ENCODE results near the gene PCGF2. TPM values are rescaled to one million over a fixed set of nuclear protein-coding genes. Genes with fewer than 3 reads are reported as not detected.

PCGF2 gene
- total and polyA plus RNA-seq, 10 of the 15 experiments (the other 5 are each of a cell fraction or from before 2014, with no cell fraction given), result 2.7 to 35.6 (median 7.2) TPM

GRCh38 chr17:38728290-38728831, 19.8 kb downstream of the PCGF2 start (continued):
- TF ChIP-seq ZNF622 (IDR thresholded peaks at IDR 0.05), result no peak
- TF ChIP-seq RCOR1 (conservative IDR thresholded peaks at IDR 0.05; ENCODE audit: low read depth, low read length), result no peak
- no peak for TF ChIP-seq ZSCAN29 (IDR thresholded peaks at IDR 0.05)
- no peak for TF ChIP-seq WRNIP1 (IDR thresholded peaks at IDR 0.05; ENCODE audit: borderline replicate concordance, low read depth, low read length)
- TF ChIP-seq TAF1 (IDR thresholded peaks at IDR 0.05; ENCODE audit: borderline replicate concordance, low read depth, low read length), result no peak
- TF ChIP-seq, protein P1, sequence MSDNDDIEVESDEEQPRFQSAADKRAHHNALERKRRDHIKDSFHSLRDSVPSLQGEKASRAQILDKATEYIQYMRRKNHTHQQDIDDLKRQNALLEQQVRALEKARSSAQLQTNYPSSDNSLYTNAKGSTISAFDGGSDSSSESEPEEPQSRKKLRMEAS (IDR thresholded peaks at IDR 0.05; ENCODE audit: low read depth, low read length), result peak; percentile 56; the same call in 1 of the 2 replicates
- TF ChIP-seq IRF3 (IDR thresholded peaks at IDR 0.05), result no peak
- TF ChIP-seq EGR1 (IDR thresholded peaks at IDR 0.05; ENCODE audit: borderline replicate concordance in 1 of 2, low read depth in 2 of 2, low read length in 2 of 2), result peak in 1 of 2 experiments; percentile 81; a peak in 2 of 3 replicates
- TF ChIP-seq NR2F1 (conservative IDR thresholded peaks at IDR 0.05), result no peak
- TF ChIP-seq, protein P2, sequence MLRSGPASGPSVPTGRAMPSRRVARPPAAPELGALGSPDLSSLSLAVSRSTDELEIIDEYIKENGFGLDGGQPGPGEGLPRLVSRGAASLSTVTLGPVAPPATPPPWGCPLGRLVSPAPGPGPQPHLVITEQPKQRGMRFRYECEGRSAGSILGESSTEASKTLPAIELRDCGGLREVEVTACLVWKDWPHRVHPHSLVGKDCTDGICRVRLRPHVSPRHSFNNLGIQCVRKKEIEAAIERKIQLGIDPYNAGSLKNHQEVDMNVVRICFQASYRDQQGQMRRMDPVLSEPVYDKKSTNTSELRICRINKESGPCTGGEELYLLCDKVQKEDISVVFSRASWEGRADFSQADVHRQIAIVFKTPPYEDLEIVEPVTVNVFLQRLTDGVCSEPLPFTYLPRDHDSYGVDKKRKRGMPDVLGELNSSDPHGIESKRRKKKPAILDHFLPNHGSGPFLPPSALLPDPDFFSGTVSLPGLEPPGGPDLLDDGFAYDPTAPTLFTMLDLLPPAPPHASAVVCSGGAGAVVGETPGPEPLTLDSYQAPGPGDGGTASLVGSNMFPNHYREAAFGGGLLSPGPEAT (IDR thresholded peaks at IDR 0.05; ENCODE audit: low read depth), result no peak
- TF ChIP-seq, protein P3, sequence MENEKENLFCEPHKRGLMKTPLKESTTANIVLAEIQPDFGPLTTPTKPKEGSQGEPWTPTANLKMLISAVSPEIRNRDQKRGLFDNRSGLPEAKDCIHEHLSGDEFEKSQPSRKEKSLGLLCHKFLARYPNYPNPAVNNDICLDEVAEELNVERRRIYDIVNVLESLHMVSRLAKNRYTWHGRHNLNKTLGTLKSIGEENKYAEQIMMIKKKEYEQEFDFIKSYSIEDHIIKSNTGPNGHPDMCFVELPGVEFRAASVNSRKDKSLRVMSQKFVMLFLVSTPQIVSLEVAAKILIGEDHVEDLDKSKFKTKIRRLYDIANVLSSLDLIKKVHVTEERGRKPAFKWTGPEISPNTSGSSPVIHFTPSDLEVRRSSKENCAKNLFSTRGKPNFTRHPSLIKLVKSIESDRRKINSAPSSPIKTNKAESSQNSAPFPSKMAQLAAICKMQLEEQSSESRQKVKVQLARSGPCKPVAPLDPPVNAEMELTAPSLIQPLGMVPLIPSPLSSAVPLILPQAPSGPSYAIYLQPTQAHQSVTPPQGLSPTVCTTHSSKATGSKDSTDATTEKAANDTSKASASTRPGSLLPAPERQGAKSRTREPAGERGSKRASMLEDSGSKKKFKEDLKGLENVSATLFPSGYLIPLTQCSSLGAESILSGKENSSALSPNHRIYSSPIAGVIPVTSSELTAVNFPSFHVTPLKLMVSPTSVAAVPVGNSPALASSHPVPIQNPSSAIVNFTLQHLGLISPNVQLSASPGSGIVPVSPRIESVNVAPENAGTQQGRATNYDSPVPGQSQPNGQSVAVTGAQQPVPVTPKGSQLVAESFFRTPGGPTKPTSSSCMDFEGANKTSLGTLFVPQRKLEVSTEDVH (IDR thresholded peaks at IDR 0.05; ENCODE audit: low read depth, partially characterized antibody), result no peak
- TF ChIP-seq MYB (IDR thresholded peaks at IDR 0.05; ENCODE audit: borderline replicate concordance, low read depth, low read length), result no peak
- TF ChIP-seq, protein P4, sequence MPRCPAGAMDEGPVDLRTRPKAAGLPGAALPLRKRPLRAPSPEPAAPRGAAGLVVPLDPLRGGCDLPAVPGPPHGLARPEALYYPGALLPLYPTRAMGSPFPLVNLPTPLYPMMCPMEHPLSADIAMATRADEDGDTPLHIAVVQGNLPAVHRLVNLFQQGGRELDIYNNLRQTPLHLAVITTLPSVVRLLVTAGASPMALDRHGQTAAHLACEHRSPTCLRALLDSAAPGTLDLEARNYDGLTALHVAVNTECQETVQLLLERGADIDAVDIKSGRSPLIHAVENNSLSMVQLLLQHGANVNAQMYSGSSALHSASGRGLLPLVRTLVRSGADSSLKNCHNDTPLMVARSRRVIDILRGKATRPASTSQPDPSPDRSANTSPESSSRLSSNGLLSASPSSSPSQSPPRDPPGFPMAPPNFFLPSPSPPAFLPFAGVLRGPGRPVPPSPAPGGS (IDR thresholded peaks at IDR 0.05; ENCODE audit: borderline replicate concordance, insufficient read depth, low read depth, low read length, poor library complexity, severe bottlenecking), result peak; percentile 34
- TF ChIP-seq EED (IDR thresholded peaks at IDR 0.05; ENCODE audit: low read depth), result peak; percentile 65; the same call in 1 of the 2 replicates
- no peak for TF ChIP-seq RAD51 (IDR thresholded peaks at IDR 0.05)
- TF ChIP-seq RFX5 (IDR thresholded peaks at IDR 0.05; ENCODE audit: low read depth, low read length), result no peak
- no peak for TF ChIP-seq RAD21 (IDR thresholded peaks at IDR 0.05; ENCODE audit: insufficient read depth, low read depth, low read length)
- no peak for TF ChIP-seq ZNF207 (IDR thresholded peaks at IDR 0.05; ENCODE audit: borderline replicate concordance)
- no peak for TF ChIP-seq CBX5 (IDR thresholded peaks at IDR 0.05; ENCODE audit: low read depth)
- no peak for TF ChIP-seq HDAC2 (IDR thresholded peaks at IDR 0.05)
- TF ChIP-seq IRF5 (IDR thresholded peaks at IDR 0.05; ENCODE audit: borderline replicate concordance), result no peak

Data from GM12878 (cell line).